K562 (cell line): ENCODE data around the gene BAD. TPM values are rescaled to one million over a fixed set of nuclear protein-coding genes. Genes with fewer than 3 reads are reported as not detected.

ENCODE experiments used
- ATAC-seq: fragments of 200-7000 bp; cut with Tn5 transposase; 3 replicates; pipeline ENCODE4 v1.9.1; 2020; ENCODE audit warnings: moderate library complexity
- BruUV-seq: library from RNA; stranded (reverse); fragments of 400-500 nt; replicated peaks from 2 replicates; lab custom pipeline; 2021; lab: Mats Ljungman, UMichigan
- CTCF ChIA-PET: fragments of 300-600 bp; formaldehyde crosslinking; extraction: SDS; loops from one replicate; lab custom pipeline; 2021; ENCODE audit warnings: low intra/inter-chr PET ratio; lab: Yijun Ruan, JAX
- POLR2A ChIA-PET: fragments of 300-600, 350-650 bp; sonication (Branson Sonifier 250); formaldehyde crosslinking; extraction: SDS; loops from one replicate; lab custom pipeline; 2021; ENCODE audit warnings: antibody characterized with exemption, inconsistent platforms; lab: Yijun Ruan, JAX
- DNase-seq, 4 experiments: peaks; one replicate each; pipeline versions ENCODE4 v3.0.0 to v3.0.0-alpha.2; 2011 to 2018; ENCODE audit warnings: low spot score in 3 of 4, mixed read lengths in 3 of 4; ENCODE audit errors: extremely low read depth in 1 of 4
- FAIRE-seq: peaks from 2 replicates; lab custom pipeline; 2011; peaks lifted over from hg19 to GRCh38; lab: Jason Lieb, UNC
- H2AFZ ChIP-seq: 2 replicates; pipeline ENCODE4 v1.6.0; 2011; ENCODE audit warnings: low read depth, low read length, control low read depth, inconsistent platforms
- H3K27ac ChIP-seq: fragments of 200-600 bp; 3 replicates; pipeline ENCODE4 v1.8.0; 2011; ENCODE audit warnings: low read depth, mild to moderate bottlenecking, control low read depth, inconsistent platforms, low read length, moderate library complexity, mixed read lengths; ENCODE audit errors: extremely low read depth
- H3K27me3 ChIP-seq, 2 experiments: fragments of 300-600 bp in 1 of 2; 2 replicates in 1 of 2; 3 replicates in 1 of 2; pipeline versions ENCODE4 v1.6.0 to v1.8.0; 2011; ENCODE audit warnings: inconsistent platforms in 2 of 2, low read length in 2 of 2, mild to moderate bottlenecking in 1 of 2, mixed read lengths in 1 of 2, moderate library complexity in 1 of 2; ENCODE audit not compliant: control insufficient read depth in 2 of 2, insufficient read depth in 2 of 2
- H3K36me3 ChIP-seq: fragments of 300-600 bp; 3 replicates; pipeline ENCODE4 v1.8.0; 2011; ENCODE audit warnings: mild to moderate bottlenecking, low read length, inconsistent platforms; ENCODE audit not compliant: control insufficient read depth, insufficient read depth
- H3K4me1 ChIP-seq, 2 experiments: fragments of 200-600 bp in 1 of 2; replicated peaks in 1 of 2; 2 replicates in 1 of 2; 3 replicates in 1 of 2; pipeline versions ENCODE4 v1.5.1 to v1.8.0; 2011; ENCODE audit warnings: inconsistent platforms in 2 of 2, low read length in 2 of 2, mild to moderate bottlenecking in 1 of 2, mixed read lengths in 1 of 2, moderate library complexity in 1 of 2; ENCODE audit not compliant: control insufficient read depth in 2 of 2, insufficient read depth in 2 of 2
- H3K4me2 ChIP-seq: 2 replicates; pipeline ENCODE4 v1.6.1; 2011; ENCODE audit warnings: low read length, control low read depth, inconsistent platforms, mixed read lengths; ENCODE audit not compliant: insufficient read depth
- H3K4me3 ChIP-seq: fragments of 200-600 bp; sonication (generic), shearing (Covaris generic); 2 replicates; pipeline ENCODE4 v1.5.1; 2016; ENCODE audit warnings: control low read depth, inconsistent platforms
- H3K79me2 ChIP-seq: fragments of 200-600 bp; 3 replicates; pipeline ENCODE4 v1.8.0; 2011; ENCODE audit warnings: low read length, inconsistent platforms; ENCODE audit not compliant: control insufficient read depth, insufficient read depth
- H3K9ac ChIP-seq, 2 experiments: 2 replicates each; pipeline versions ENCODE4 v1.6.0 to v1.6.1; 2011; ENCODE audit warnings: low read depth in 2 of 2, low read length in 2 of 2, control low read depth in 1 of 2, inconsistent platforms in 1 of 2, mild to moderate bottlenecking in 1 of 2, mixed read lengths in 1 of 2; ENCODE audit not compliant: insufficient read depth in 1 of 2
- H3K9me1 ChIP-seq: one replicate; pipeline ENCODE4 v1.6.0; 2011; ENCODE audit warnings: inconsistent platforms, mild to moderate bottlenecking, low read length, moderate library complexity; ENCODE audit not compliant: control insufficient read depth, insufficient read depth
- H3K9me3 ChIP-seq: replicated peaks from 2 replicates; pipeline ENCODE4 v1.5.1; 2011; ENCODE audit warnings: low read depth, low read length, inconsistent platforms; ENCODE audit not compliant: control insufficient read depth, insufficient read depth
- H4K20me1 ChIP-seq: replicated peaks from 2 replicates; pipeline ENCODE4 v1.6.1; 2011; ENCODE audit warnings: low read length, inconsistent platforms, mixed read lengths; ENCODE audit not compliant: control insufficient read depth, insufficient read depth
- ATF1 ChIP-seq, 2 experiments: fragments of 450-650 bp in 1 of 2; IDR thresholded peaks; 2 replicates each; pipeline ENCODE4 v1.6.1; 2016; ENCODE audit warnings: missing compliant biosample characterization in 1 of 2, missing genetic modification characterization in 1 of 2
- BRD9 ChIP-seq: fragments of 450-650 bp; IDR thresholded peaks from 2 replicates; pipeline ENCODE4 v1.6.1; 2018; ENCODE audit warnings: low read depth; ENCODE audit not compliant: partially characterized antibody
- CSDE1 ChIP-seq, 2 experiments: fragments of 450-650 bp; IDR thresholded peaks; 2 replicates each; pipeline ENCODE4 v1.6.1; 2016; ENCODE audit warnings: mild to moderate bottlenecking in 1 of 2
- ILK ChIP-seq: fragments of 450-650 bp; IDR thresholded peaks from 2 replicates; pipeline ENCODE4 v1.6.1; 2016; ENCODE audit warnings: missing genetic modification characterization, low read depth, mild to moderate bottlenecking, missing compliant biosample characterization, moderate library complexity, borderline replicate concordance
- WGBS: fragments of 100-300 bp; shearing (Covaris generic); methylation state at CpG from one replicate; pipeline ENCODE4 v1.1.6; 2016; ENCODE audit warnings: low coverage, mixed read lengths; ENCODE audit not compliant: insufficient coverage; ENCODE audit errors: missing lambda C conversion rate; 5-methylcytosine and 5-hydroxymethylcytosine counted together
- in situ Hi-C: fragments of 300-500 bp; cut with MboI; formaldehyde crosslinking; loops from 4 replicates; pipeline ENCODE4 v1.15.0; 2018; ENCODE audit warnings: inconsistent platforms, mixed read lengths
- intact Hi-C: fragments of 100-400 bp; cut with micrococcal nuclease; formaldehyde crosslinking; loops from 2 replicates; pipeline ENCODE4 v1.14.2; 2022
- polyA plus RNA-seq, 8 experiments: library from polyadenylated mRNA; depleted of rRNA in 4 of 8; stranded (reverse) in 5 of 8; unstranded in 3 of 8; fragments of >200 nt; fragmentation: Nextera tagmentation in 2 of 8; fragmentation: Illumina TruSeq in 1 of 8; extraction: Ambion mirVana in 2 of 8; extraction: Trizol in 1 of 8; gene quantifications; 2 replicates each; pipeline versions ENCODE4 v1.2.1 to v1.2.3, GENCODE V29; 2011 to 2014; ENCODE audit warnings: inconsistent platforms in 1 of 8, missing spikeins in 1 of 8
- total RNA-seq, 7 experiments: library from RNA; depleted of rRNA in 6 of 7; stranded (reverse); fragments of >200 nt in 6 of 7; fragmentation: Illumina TruSeq in 2 of 7; extraction: Trizol in 2 of 7; gene quantifications; 2 replicates each; pipeline versions ENCODE4 v1.2.1 to v1.2.3, GENCODE V29; 2011 to 2021; ENCODE audit warnings: low replicate concordance in 1 of 7
- TF ChIP-seq, protein P1 (sequence below): IDR thresholded peaks from 3 replicates; pipeline ENCODE4 v1.6.1; 2011; ENCODE audit warnings: borderline replicate concordance, mild to moderate bottlenecking, moderate library complexity; ENCODE audit not compliant: insufficient read length; ENCODE audit errors: extremely low read depth
- TF ChIP-seq, protein P2 (sequence below): IDR thresholded peaks from 2 replicates; pipeline ENCODE4 v1.6.1; 2012; ENCODE audit warnings: low read depth, low read length, improper control_type of control experiment, borderline replicate concordance
- TF ChIP-seq, protein P3 (sequence below), 2 experiments: fragments of 450-650 bp in 1 of 2; IDR thresholded peaks; 2 replicates each; pipeline ENCODE4 v1.6.1; 2011 to 2017; ENCODE audit warnings: low read depth in 2 of 2, antibody characterized with exemption in 1 of 2, borderline replicate concordance in 1 of 2, low read length in 1 of 2, mild to moderate bottlenecking in 1 of 2, mixed read lengths in 1 of 2; ENCODE audit not compliant: control insufficient read depth in 1 of 2
- TF ChIP-seq, protein P4 (sequence below), 3 experiments: IDR thresholded peaks in 2 of 3; conservative IDR thresholded peaks in 1 of 3; 2 replicates each; pipeline ENCODE4 v1.5.1; 2011 to 2012; ENCODE audit warnings: low read length in 3 of 3, mild to moderate bottlenecking in 3 of 3, control low read depth in 2 of 3, improper control_type of control experiment in 1 of 3, inconsistent platforms in 1 of 3, low read depth in 1 of 3, mixed read lengths in 1 of 3, moderate library complexity in 1 of 3; ENCODE audit not compliant: insufficient read depth in 2 of 3
- TF ChIP-seq, protein P5 (sequence below): sonication (generic); formaldehyde crosslinking; IDR thresholded peaks from 2 replicates; pipeline ENCODE4 v1.8.0; 2023; ENCODE audit warnings: mild to moderate bottlenecking, missing genetic modification reagents

The BAD gene
- total and polyA plus RNA-seq, 9 of the 15 experiments (the other 6 are each of a cell fraction or from before 2014, with no cell fraction given) = 0.61 to 45.6 (median 11.8) TPM

DNA sequence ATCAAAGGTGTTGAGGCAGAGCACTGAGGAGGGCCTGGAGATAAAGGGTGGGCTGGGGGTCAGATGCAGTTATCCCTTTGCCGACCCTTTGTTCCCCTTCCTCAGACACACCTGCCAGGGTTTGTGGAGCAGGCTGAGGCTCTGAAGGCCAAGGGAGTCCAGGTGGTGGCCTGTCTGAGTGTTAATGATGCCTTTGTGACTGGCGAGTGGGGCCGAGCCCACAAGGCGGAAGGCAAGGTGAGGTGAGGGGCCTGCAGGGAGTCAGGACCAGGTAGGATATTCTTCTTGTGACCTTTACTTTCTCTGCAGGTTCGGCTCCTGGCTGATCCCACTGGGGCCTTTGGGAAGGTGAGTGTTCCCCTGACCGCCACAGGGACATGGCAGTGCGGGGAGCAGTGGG is 36.1 kb upstream of the BAD start:
- Histone ChIP-seq H2AFZ (no peak overlapping the region), H3K4me3 (no peak overlapping the region), H3K79me2 (peaks cover 25% of the 10 kb centered on the region), H4K20me1 (no peaks in the 10 kb centered on the region), H3K27me3 (no peaks in the 10 kb centered on the region), H3K9me3 (no peaks in the 10 kb centered on the region), H3K4me1 (peaks cover 10 to 56% of the 10 kb centered on the region in 2 experiments; a peak in 4 of 5 replicates), H3K4me2 (no peak overlapping the region), H3K36me3 (peaks cover 43% of the 10 kb centered on the region; the same call in 1 of the 3 replicates), H3K9me1 (no peaks in the 10 kb centered on the region), H3K27ac (no peak overlapping the region), H3K9ac (peak overlapping the region in 1 of 2 experiments; percentile 57; a peak in 2 of 4 replicates)
- DNase-seq = no peak
- ChIA-PET POLR2A (interaction anchor here (0.6 to 1.0 kb wide), 4 partner anchors 9 to 35 kb away, joined by 3 to 5 read pairs (median 4); no protein-coding TSS in a partner anchor), CTCF (no interaction called here)
- in situ Hi-C loops = no loop called here
- no TSS peak for BruUV-seq
- FAIRE-seq = no peak
- WGBS = 83% methylated on average over 7 of the region's 7 CpGs
- intact Hi-C loops = no loop called here
- no peak for ATAC-seq
- TF ChIP-seq BRD9 = no peak
- no peak for TF ChIP-seq ATF1 (CRISPR knock-in tag; IDR thresholded peaks at IDR 0.05)
- no peak for TF ChIP-seq ATF1 (tag; IDR thresholded peaks at IDR 0.05)
- TF ChIP-seq CSDE1 (IDR thresholded peaks at IDR 0.05) = no peak
- TF ChIP-seq, protein P1, sequence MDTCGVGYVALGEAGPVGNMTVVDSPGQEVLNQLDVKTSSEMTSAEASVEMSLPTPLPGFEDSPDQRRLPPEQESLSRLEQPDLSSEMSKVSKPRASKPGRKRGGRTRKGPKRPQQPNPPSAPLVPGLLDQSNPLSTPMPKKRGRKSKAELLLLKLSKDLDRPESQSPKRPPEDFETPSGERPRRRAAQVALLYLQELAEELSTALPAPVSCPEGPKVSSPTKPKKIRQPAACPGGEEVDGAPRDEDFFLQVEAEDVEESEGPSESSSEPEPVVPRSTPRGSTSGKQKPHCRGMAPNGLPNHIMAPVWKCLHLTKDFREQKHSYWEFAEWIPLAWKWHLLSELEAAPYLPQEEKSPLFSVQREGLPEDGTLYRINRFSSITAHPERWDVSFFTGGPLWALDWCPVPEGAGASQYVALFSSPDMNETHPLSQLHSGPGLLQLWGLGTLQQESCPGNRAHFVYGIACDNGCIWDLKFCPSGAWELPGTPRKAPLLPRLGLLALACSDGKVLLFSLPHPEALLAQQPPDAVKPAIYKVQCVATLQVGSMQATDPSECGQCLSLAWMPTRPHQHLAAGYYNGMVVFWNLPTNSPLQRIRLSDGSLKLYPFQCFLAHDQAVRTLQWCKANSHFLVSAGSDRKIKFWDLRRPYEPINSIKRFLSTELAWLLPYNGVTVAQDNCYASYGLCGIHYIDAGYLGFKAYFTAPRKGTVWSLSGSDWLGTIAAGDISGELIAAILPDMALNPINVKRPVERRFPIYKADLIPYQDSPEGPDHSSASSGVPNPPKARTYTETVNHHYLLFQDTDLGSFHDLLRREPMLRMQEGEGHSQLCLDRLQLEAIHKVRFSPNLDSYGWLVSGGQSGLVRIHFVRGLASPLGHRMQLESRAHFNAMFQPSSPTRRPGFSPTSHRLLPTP = no peak
- TF ChIP-seq, protein P2, sequence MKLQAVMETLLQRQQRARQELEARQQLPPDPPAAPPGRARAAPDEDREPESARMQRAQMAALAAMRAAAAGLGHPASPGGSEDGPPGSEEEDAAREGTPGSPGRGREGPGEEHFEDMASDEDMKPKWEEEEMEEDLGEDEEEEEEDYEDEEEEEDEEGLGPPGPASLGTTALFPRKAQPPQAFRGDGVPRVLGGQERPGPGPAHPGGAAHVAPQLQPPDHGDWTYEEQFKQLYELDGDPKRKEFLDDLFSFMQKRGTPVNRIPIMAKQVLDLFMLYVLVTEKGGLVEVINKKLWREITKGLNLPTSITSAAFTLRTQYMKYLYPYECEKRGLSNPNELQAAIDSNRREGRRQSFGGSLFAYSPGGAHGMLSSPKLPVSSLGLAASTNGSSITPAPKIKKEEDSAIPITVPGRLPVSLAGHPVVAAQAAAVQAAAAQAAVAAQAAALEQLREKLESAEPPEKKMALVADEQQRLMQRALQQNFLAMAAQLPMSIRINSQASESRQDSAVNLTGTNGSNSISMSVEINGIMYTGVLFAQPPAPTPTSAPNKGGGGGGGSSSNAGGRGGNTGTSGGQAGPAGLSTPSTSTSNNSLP = no peak
- TF ChIP-seq, protein P3, sequence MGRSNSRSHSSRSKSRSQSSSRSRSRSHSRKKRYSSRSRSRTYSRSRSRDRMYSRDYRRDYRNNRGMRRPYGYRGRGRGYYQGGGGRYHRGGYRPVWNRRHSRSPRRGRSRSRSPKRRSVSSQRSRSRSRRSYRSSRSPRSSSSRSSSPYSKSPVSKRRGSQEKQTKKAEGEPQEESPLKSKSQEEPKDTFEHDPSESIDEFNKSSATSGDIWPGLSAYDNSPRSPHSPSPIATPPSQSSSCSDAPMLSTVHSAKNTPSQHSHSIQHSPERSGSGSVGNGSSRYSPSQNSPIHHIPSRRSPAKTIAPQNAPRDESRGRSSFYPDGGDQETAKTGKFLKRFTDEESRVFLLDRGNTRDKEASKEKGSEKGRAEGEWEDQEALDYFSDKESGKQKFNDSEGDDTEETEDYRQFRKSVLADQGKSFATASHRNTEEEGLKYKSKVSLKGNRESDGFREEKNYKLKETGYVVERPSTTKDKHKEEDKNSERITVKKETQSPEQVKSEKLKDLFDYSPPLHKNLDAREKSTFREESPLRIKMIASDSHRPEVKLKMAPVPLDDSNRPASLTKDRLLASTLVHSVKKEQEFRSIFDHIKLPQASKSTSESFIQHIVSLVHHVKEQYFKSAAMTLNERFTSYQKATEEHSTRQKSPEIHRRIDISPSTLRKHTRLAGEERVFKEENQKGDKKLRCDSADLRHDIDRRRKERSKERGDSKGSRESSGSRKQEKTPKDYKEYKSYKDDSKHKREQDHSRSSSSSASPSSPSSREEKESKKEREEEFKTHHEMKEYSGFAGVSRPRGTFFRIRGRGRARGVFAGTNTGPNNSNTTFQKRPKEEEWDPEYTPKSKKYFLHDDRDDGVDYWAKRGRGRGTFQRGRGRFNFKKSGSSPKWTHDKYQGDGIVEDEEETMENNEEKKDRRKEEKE (IDR thresholded peaks at IDR 0.05; ENCODE audit: borderline replicate concordance in 1 of 2, control insufficient read depth in 1 of 2, low read depth in 2 of 2, low read length in 1 of 2) = no peak
- TF ChIP-seq, protein P4, sequence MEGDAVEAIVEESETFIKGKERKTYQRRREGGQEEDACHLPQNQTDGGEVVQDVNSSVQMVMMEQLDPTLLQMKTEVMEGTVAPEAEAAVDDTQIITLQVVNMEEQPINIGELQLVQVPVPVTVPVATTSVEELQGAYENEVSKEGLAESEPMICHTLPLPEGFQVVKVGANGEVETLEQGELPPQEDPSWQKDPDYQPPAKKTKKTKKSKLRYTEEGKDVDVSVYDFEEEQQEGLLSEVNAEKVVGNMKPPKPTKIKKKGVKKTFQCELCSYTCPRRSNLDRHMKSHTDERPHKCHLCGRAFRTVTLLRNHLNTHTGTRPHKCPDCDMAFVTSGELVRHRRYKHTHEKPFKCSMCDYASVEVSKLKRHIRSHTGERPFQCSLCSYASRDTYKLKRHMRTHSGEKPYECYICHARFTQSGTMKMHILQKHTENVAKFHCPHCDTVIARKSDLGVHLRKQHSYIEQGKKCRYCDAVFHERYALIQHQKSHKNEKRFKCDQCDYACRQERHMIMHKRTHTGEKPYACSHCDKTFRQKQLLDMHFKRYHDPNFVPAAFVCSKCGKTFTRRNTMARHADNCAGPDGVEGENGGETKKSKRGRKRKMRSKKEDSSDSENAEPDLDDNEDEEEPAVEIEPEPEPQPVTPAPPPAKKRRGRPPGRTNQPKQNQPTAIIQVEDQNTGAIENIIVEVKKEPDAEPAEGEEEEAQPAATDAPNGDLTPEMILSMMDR (IDR thresholded peaks at IDR 0.05 in 2 of 3, conservative IDR thresholded peaks at IDR 0.05 in 1 of 3; ENCODE audit: insufficient read depth in 2 of 3, low read depth in 1 of 3, low read length in 3 of 3) = no peak
- TF ChIP-seq ILK (tag) = no peak
- TF ChIP-seq, protein P5, sequence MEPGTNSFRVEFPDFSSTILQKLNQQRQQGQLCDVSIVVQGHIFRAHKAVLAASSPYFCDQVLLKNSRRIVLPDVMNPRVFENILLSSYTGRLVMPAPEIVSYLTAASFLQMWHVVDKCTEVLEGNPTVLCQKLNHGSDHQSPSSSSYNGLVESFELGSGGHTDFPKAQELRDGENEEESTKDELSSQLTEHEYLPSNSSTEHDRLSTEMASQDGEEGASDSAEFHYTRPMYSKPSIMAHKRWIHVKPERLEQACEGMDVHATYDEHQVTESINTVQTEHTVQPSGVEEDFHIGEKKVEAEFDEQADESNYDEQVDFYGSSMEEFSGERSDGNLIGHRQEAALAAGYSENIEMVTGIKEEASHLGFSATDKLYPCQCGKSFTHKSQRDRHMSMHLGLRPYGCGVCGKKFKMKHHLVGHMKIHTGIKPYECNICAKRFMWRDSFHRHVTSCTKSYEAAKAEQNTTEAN (CRISPR knock-in tag) = no peak
